ENCODE results near the gene ERCC5.

Gene ERCC5

GRCh38 chr13:102848956-102849355, 3.1 kb downstream of the ERCC5 start:
- Histone ChIP-seq H3K4me1 (no peaks in the 10 kb centered on the region), H3K79me2 (peaks cover 17% of the 10 kb centered on the region), H3K36me3 (ENCODE audit: control insufficient read depth, insufficient read depth, low read length) (no peaks in the 10 kb centered on the region), H3K9me3 (ENCODE audit: control insufficient read depth, low read length) (no peaks in the 10 kb centered on the region), H3K9ac (no peak overlapping the region), H3K27ac (no peak overlapping the region), H2AFZ (no peak overlapping the region), H3K4me3 (ENCODE audit: low read depth, low read length) (no peak overlapping the region), H3K4me2 (ENCODE audit: low read length) (no peak overlapping the region), H3K27me3 (ENCODE audit: control insufficient read depth, insufficient read depth, low read length) (no peaks in the 10 kb centered on the region)
- TF ChIP-seq CTCF (IDR thresholded peaks at IDR 0.05), result no peak

- H3K4me3 ChIP-seq (ENCODE audit: low read depth, low read length), result no peak overlapping the region
- no peaks in the 10 kb centered on the region for H3K9me3 ChIP-seq (ENCODE audit: control insufficient read depth, low read length)
- TF ChIP-seq CTCF (IDR thresholded peaks at IDR 0.05), result no peak
- H3K36me3 ChIP-seq (ENCODE audit: control insufficient read depth, insufficient read depth, low read length), result no peaks in the 10 kb centered on the region
- H3K27me3 ChIP-seq (ENCODE audit: control insufficient read depth, insufficient read depth, low read length), result no peaks in the 10 kb centered on the region
- H3K9ac ChIP-seq, result no peak overlapping the region
- no peak overlapping the region for H3K4me2 ChIP-seq (ENCODE audit: low read length)
- H3K4me1 ChIP-seq, result no peaks in the 10 kb centered on the region
- no peak overlapping the region for H3K27ac ChIP-seq
- peaks cover 16% of the 10 kb centered on the region for H3K79me2 ChIP-seq
- H2AFZ ChIP-seq, result no peak overlapping the region
Measured at GRCh38 chr13:102852556-102852955, 6.7 kb downstream of the ERCC5 start.

- Histone ChIP-seq H3K9ac (no peak overlapping the region), H3K4me1 (no peaks in the 10 kb centered on the region), H3K79me2 (peaks cover 10% of the 10 kb centered on the region), H3K36me3 (ENCODE audit: control insufficient read depth, insufficient read depth, low read length) (no peaks in the 10 kb centered on the region), H3K27ac (no peak overlapping the region), H2AFZ (no peak overlapping the region), H3K9me3 (ENCODE audit: control insufficient read depth, low read length) (no peaks in the 10 kb centered on the region), H3K4me3 (ENCODE audit: low read depth, low read length) (no peak overlapping the region), H3K4me2 (ENCODE audit: low read length) (no peak overlapping the region), H3K27me3 (ENCODE audit: control insufficient read depth, insufficient read depth, low read length) (no peaks in the 10 kb centered on the region)
- TF ChIP-seq CTCF (IDR thresholded peaks at IDR 0.05), result no peak
Measured at GRCh38 chr13:102854675-102855074, 8.8 kb downstream of the ERCC5 start.

- H3K4me2 ChIP-seq (ENCODE audit: low read length), result no peak overlapping the region
- H3K9ac ChIP-seq, result no peak overlapping the region
- H3K27me3 ChIP-seq (ENCODE audit: control insufficient read depth, insufficient read depth, low read length), result no peaks in the 10 kb centered on the region
- H3K27ac ChIP-seq, result no peak overlapping the region
- no peaks in the 10 kb centered on the region for H3K9me3 ChIP-seq (ENCODE audit: control insufficient read depth, low read length)
- no peaks in the 10 kb centered on the region for H3K4me1 ChIP-seq
- no peak for TF ChIP-seq CTCF (IDR thresholded peaks at IDR 0.05)
- no peaks in the 10 kb centered on the region for H3K36me3 ChIP-seq (ENCODE audit: control insufficient read depth, insufficient read depth, low read length)
- no peak overlapping the region for H2AFZ ChIP-seq
- H3K4me3 ChIP-seq (ENCODE audit: low read depth, low read length), result no peak overlapping the region
- H3K79me2 ChIP-seq, result peaks cover 6% of the 10 kb centered on the region
Measured at GRCh38 chr13:102856557-102856956, 10.7 kb downstream of the ERCC5 start.

- Histone ChIP-seq H3K4me3 (ENCODE audit: low read depth, low read length) (no peak overlapping the region), H3K9ac (no peak overlapping the region), H3K27ac (no peak overlapping the region), H3K4me2 (ENCODE audit: low read length) (no peak overlapping the region), H3K9me3 (ENCODE audit: control insufficient read depth, low read length) (no peaks in the 10 kb centered on the region), H3K27me3 (ENCODE audit: control insufficient read depth, insufficient read depth, low read length) (no peaks in the 10 kb centered on the region), H3K79me2 (peaks cover 3% of the 10 kb centered on the region), H3K36me3 (ENCODE audit: control insufficient read depth, insufficient read depth, low read length) (no peaks in the 10 kb centered on the region), H2AFZ (no peak overlapping the region), H3K4me1 (no peaks in the 10 kb centered on the region)
- no peak for TF ChIP-seq CTCF (IDR thresholded peaks at IDR 0.05)
Measured at GRCh38 chr13:102862624-102863210, 16.9 kb downstream of the ERCC5 start.

All from parathyroid adenoma (tissue), 2 donors.